H54 (cell line): ENCODE results near the gene FASN.

Experiments
- DNase-seq: peaks from one replicate; pipeline ENCODE4 v3.0.0; 2011; ENCODE audit warnings: low spot score, mixed read lengths; ENCODE audit not compliant: insufficient read length
- FAIRE-seq: peaks from 3 replicates; lab custom pipeline; 2011; peaks lifted over from hg19 to GRCh38; lab: Jason Lieb, UNC
- POLR2A ChIP-seq: IDR thresholded peaks from 2 replicates; pipeline ENCODE4 v1.6.1; 2011; ENCODE audit warnings: low read depth, mild to moderate bottlenecking, low read length

The FASN gene

GRCh38 chr17:82060614-82061013 lies 37.4 kb downstream of the FASN start:
- no peak for TF ChIP-seq POLR2A
- no peak for FAIRE-seq
- DNase-seq = no peak

- FAIRE-seq (no peak), DNase-seq (no peak)
- TF ChIP-seq POLR2A = no peak
Measured at GRCh38 chr17:82060001-82060380, 38.0 kb downstream of the FASN start.

- no peak for TF ChIP-seq POLR2A
- DNase-seq (no peak), FAIRE-seq (no peak)
Measured at GRCh38 chr17:82059272-82060000, 38.6 kb downstream of the FASN start.

GRCh38 chr17:82058855-82059249 lies 39.2 kb downstream of the FASN start:
- TF ChIP-seq POLR2A = no peak
- no peak for DNase-seq
- FAIRE-seq = no peak

GRCh38 chr17:82058230-82058854 lies 39.7 kb downstream of the FASN start:
- DNase-seq (no peak), FAIRE-seq (no peak)
- no peak for TF ChIP-seq POLR2A

- no peak for FAIRE-seq
- TF ChIP-seq POLR2A = no peak
- no peak for DNase-seq
Measured at GRCh38 chr17:82056729-82057621, 41.1 kb downstream of the FASN start.

GRCh38 chr17:82055965-82056728 lies 41.9 kb downstream of the FASN start:
- no peak for FAIRE-seq
- no peak for DNase-seq
- TF ChIP-seq POLR2A = no peak

- no peak for TF ChIP-seq POLR2A
- FAIRE-seq = no peak
- no peak for DNase-seq
Measured at GRCh38 chr17:82055023-82055964, 42.7 kb downstream of the FASN start.

GRCh38 chr17:82054351-82055022 lies 43.5 kb downstream of the FASN start:
- DNase-seq (no peak), FAIRE-seq (no peak)
- TF ChIP-seq POLR2A = no peak

GRCh38 chr17:82053556-82054263 lies 44.3 kb downstream of the FASN start:
- DNase-seq (no peak), FAIRE-seq (no peak)
- TF ChIP-seq POLR2A = no peak

GRCh38 chr17:82053130-82053529 lies 44.9 kb downstream of the FASN start:
- DNase-seq (no peak), FAIRE-seq (no peak)
- no peak for TF ChIP-seq POLR2A
